NCI-H1092 (cell line): ENCODE results near the gene TRAF7.

Experiments used
- DNase-seq: peaks from one replicate; lab custom pipeline; 2025; lab: John Stamatoyannopoulos, UW

Gene TRAF7

GRCh38 chr16:2147981-2148671 is 7.5 kb upstream of the TRAF7 start, which contains the start of gene RAB26:
TSS of gene RAB26 (plus strand) at chr16:2148625. CDS start at chr16:2148784, 159 bp downstream.
- peak; percentile 94 for DNase-seq

GRCh38 chr16:2148714-2149629 is 6.6 kb upstream of the TRAF7 start:
- no peak for DNase-seq

GRCh38 chr16:2149630-2150417 is 5.8 kb upstream of the TRAF7 start:
- DNase-seq = no peak

GRCh38 chr16:2150418-2151187 is 5.0 kb upstream of the TRAF7 start:
- peak; percentile 67 for DNase-seq

GRCh38 chr16:2151188-2152091 is 4.1 kb upstream of the TRAF7 start:
- no peak for DNase-seq

- DNase-seq = no peak
Observed at GRCh38 chr16:2152695-2153506, 2.7 kb upstream of the TRAF7 start.

DNA sequence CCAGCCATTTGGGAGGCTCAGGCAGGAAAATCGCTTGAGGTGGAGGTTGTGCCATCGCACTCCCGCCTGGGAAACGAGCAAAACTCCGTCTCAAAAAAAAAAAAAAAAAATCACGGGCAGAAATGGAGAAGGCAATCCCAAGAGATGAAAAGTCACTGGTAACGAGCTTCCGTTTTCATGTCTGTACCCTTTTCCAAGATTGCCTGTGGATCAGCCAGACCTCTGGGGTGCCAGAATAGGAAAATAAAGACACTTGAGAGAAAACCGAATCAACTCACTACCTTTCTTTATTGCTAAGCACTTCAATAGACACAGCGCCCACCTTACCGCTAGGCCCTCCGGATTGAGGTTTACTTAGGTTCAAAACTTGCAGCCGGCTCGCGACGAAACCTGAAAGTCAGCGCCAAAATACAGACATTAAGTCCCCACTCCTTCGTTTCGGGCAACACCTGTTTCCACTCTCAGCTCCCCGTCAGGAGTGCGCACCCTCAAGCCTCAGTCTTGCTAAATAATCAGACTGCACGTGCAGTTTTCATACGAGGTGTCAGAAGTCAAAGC is 970 bp upstream of the TRAF7 start:
- no peak for DNase-seq

DNA sequence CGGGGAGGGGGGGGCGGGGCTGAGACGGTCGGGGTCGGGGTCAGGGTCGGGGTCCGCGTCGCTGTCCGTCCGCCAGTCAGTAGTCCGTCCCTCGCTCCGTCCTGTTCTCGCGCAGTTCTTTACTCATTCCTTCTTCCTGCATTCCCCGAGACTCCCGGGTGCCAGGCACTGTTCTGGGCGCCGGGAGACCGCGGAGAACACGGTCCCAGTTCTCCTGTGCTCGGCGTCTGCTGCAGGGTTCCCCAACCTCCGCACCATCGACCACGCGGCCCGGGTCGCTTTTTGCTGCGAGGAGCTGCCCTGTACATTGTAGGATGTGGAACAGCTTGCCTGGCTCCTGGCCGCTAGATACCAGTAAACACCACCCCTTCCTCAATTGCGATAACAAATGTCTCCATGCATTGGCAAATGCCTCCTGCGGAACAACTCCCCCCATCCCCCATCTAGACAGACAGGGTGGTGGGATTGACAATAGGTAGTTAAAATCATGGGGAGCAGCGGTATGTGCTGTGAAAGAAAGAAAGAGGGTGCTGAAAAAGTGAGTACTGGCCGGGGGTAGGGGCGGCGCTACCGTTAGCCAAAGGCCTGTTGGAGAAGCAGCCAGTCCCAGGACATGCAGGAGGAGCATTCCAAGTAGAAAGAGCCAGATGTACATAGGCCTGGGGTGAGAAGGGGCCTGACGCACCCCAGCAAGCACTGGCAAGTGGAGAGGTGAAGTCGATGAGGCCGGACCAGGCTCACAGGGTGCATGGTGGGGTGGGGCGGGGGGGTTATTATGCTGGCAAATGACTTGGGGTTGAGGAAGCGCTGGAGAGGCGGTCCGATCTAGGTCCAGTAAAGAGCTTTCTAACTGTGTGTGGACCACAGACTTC is 631 bp downstream of the TRAF7 start:
- no peak for DNase-seq

DNA sequence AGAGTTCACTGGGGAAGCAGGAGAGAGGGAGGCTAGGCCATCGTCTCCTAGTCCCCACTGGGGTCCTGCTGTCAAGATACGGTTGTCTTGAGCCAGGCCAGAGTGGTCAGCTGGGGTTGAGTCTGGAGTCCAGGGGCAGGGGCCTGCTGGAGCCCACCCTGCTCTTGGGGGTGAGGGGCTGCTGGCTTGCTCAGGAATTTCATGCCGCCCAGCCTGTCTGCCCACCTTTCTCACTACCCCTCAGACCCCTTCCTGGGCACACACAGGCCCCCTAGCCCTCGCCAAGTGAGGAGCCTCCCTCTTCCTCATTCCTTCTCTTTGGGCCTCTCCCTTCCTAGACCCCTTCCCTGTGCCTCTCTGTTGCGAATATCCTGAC is 1.3 kb downstream of the TRAF7 start:
- no peak for DNase-seq

GRCh38 chr16:2157480-2158261 is 2.1 kb downstream of the TRAF7 start:
- no peak for DNase-seq

DNA sequence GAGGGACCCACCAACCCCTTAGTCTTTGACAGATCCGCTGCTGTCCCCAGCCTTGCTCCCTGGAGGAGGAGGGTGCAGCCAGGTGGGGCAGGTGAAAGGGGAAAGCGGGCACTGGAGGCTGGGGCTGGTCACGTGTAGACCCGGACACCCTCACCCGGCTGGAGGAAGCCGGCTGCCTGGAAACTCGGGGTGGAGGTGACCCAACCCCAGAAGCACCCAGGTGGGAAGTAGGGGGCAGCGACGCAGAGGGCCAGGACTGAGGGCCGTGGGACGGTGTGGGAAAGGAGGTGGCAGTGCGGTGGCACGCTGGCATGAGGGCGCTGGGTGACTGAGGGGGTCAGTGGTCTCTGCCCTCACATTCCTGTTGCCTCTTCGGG is 2.7 kb downstream of the TRAF7 start:
- DNase-seq = no peak

GRCh38 chr16:2159175-2159838 is 3.7 kb downstream of the TRAF7 start:
- no peak for DNase-seq

DNA sequence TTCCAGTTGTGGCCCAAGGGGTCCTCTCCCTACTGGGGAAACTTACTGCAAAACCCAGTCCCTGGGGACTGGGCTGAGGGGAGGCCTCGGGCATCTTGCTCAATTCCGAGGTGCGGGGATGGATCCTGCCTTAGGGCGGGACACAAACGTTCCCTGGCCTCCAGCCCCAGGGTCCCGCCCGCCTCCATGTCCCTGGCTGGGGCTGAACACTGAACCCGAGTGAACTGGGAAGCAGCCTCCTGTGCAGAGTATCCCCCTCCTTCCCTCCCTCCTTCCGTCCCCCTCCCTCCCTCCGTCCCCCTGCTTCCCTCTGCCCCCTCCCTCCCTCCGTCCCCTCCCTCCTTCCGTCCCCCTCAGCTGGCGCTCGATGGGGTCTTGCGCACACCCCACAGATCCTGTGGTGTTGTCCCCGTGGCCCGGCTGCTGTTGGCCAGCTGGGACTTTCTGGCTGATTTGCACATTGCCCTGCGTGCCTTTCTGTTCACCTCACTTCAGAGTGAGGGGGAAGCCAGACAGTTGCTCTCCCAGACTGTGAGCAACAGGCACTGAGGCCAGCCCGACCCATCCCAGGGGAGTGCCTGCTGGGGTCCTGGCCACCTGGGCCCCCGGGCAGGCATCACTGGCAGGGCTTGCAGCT is 5.5 kb downstream of the TRAF7 start:
- no peak for DNase-seq

DNA sequence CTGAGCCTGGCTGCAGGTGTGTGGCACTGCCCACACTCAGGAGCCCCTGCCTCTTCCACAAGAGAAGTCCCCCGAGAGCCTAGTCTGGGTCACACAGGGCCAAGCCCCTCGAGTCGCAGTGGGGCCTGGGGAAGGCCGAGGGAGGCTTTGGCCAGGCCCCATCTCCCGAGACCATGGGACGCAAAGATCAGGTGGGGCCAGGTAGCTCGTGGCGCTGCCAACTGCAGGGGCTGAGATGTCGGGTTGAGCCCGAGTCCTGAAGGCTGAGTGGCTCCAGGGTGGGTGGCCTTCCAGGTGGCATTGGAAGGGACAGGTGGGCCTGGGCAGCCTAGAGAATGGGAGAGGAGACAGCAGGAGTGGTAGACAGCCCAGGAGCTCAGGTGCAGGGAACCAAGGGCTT is 6.3 kb downstream of the TRAF7 start:
- no peak for DNase-seq

- no peak for DNase-seq
Observed at GRCh38 chr16:2162676-2163118, 7.1 kb downstream of the TRAF7 start.

- no peak for DNase-seq
Observed at GRCh38 chr16:2163211-2163881, 7.8 kb downstream of the TRAF7 start.
